OCI-LY3 (cell line): ENCODE results near the gene TDP2.
"Not testable (repeated sequence)": the region's sequence is repeated elsewhere in the genome, so short reads cannot be mapped to it uniquely, and the experiment has no call there.

Source experiments
- H2AFZ ChIP-seq: fragments of 200-600, 300-600 bp; shearing (Covaris generic); 2 replicates; pipeline ENCODE4 v1.6.0; 2014; ENCODE audit warnings: antibody characterized with exemption, low read depth, low read length
- H3K27ac ChIP-seq: fragments of 200-600, 300-600 bp; sonication (generic); 2 replicates; pipeline ENCODE4 v1.5.1; 2014; ENCODE audit warnings: mild to moderate bottlenecking, low read length, moderate library complexity, mixed read lengths
- H3K27me3 ChIP-seq: fragments of 200-600, 300-600 bp; sonication (generic); 2 replicates; pipeline ENCODE4 v1.6.1; 2014; ENCODE audit warnings: low read depth, low read length, mixed read lengths
- H3K36me3 ChIP-seq: fragments of 200-600, 300-600 bp; sonication (generic); replicated peaks from 2 replicates; pipeline ENCODE3; 2014; ENCODE audit warnings: low read depth, low read length, mixed read lengths
- H3K4me1 ChIP-seq: fragments of 300-600, 200-600 bp; sonication (generic); 2 replicates; pipeline ENCODE4 v1.6.1; 2014; ENCODE audit warnings: low read length, mixed read lengths
- H3K4me2 ChIP-seq: fragments of 200-600, 300-600 bp; sonication (generic); 2 replicates; pipeline ENCODE4 v1.6.1; 2014; ENCODE audit warnings: low read length, mixed read lengths
- H3K4me3 ChIP-seq: fragments of 300-600, 200-600 bp; sonication (generic); 2 replicates; pipeline ENCODE4 v1.5.1; 2014; ENCODE audit warnings: antibody characterized with exemption, mild to moderate bottlenecking, low read length, moderate library complexity
- H3K79me2 ChIP-seq: fragments of 300-600, 200-600 bp; shearing (Covaris generic); 2 replicates; pipeline ENCODE4 v1.6.1; 2014; ENCODE audit warnings: mild to moderate bottlenecking, low read length, mixed read lengths
- H3K9ac ChIP-seq: fragments of 300-600, 200-600 bp; shearing (Covaris generic); 2 replicates; pipeline ENCODE4 v1.6.0; 2014; ENCODE audit warnings: mild to moderate bottlenecking, low read length, moderate library complexity
- H3K9me3 ChIP-seq: fragments of 200-600, 300-600 bp; shearing (Covaris generic); 2 replicates; pipeline ENCODE4 v1.6.1; 2014; ENCODE audit warnings: low read length, mixed read lengths; ENCODE audit not compliant: insufficient read depth
- H4K20me1 ChIP-seq: fragments of 200-600, 300-600 bp; sonication (generic); 2 replicates; pipeline ENCODE4 v1.6.1; 2016; ENCODE audit warnings: low read length, mixed read lengths; ENCODE audit not compliant: insufficient read depth
- EZH2phosphoT487 ChIP-seq: fragments of 200-600 bp; shearing (Covaris generic); IDR thresholded peaks from 2 replicates; pipeline ENCODE4 v1.6.1; 2018; ENCODE audit warnings: antibody characterized with exemption, mixed run types, low read depth
- TF ChIP-seq, protein P1 (sequence below): fragments of 200-600, 300-600 bp; sonication (generic); IDR thresholded peaks from 2 replicates; pipeline ENCODE4 v1.5.1; 2014; ENCODE audit warnings: antibody characterized with exemption, low read length, low read depth

Gene TDP2

DNA sequence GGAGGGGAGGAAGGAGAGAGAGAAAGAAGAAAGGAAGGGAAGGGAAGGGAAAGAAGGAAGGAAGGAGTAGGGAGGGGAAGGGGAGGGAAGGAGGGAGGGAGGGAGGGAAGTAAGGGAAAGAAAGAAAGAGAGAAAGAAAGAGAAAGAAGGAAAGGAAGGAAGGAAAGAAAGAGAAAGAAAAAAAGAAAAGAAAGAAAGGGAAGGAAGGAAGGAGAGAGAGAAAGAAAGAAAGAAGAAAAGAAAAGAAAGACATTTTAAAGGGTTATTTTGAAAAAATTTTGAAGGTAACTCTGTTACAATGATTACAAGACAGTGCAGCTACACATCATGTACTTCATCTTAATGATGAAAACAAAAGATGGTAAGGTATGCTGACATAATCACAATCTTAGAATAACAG lies 24.6 kb downstream of the TDP2 start:
- H3K4me3 ChIP-seq, result no peak overlapping the region
- H3K79me2 ChIP-seq, result no peaks in the 10 kb centered on the region
- peaks cover 8% of the 10 kb centered on the region; the same call in 1 of the 2 replicates for H3K27me3 ChIP-seq
- H3K4me2 ChIP-seq, result no peak overlapping the region
- H2AFZ ChIP-seq, result no peak overlapping the region
- no peak overlapping the region for H3K9ac ChIP-seq
- H3K36me3 ChIP-seq, result no peaks in the 10 kb centered on the region
- no peaks in the 10 kb centered on the region for H4K20me1 ChIP-seq
- TF ChIP-seq, protein P1, sequence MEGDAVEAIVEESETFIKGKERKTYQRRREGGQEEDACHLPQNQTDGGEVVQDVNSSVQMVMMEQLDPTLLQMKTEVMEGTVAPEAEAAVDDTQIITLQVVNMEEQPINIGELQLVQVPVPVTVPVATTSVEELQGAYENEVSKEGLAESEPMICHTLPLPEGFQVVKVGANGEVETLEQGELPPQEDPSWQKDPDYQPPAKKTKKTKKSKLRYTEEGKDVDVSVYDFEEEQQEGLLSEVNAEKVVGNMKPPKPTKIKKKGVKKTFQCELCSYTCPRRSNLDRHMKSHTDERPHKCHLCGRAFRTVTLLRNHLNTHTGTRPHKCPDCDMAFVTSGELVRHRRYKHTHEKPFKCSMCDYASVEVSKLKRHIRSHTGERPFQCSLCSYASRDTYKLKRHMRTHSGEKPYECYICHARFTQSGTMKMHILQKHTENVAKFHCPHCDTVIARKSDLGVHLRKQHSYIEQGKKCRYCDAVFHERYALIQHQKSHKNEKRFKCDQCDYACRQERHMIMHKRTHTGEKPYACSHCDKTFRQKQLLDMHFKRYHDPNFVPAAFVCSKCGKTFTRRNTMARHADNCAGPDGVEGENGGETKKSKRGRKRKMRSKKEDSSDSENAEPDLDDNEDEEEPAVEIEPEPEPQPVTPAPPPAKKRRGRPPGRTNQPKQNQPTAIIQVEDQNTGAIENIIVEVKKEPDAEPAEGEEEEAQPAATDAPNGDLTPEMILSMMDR, result no peak
- TF ChIP-seq EZH2phosphoT487, result no peak
- peaks cover 15% of the 10 kb centered on the region for H3K4me1 ChIP-seq
- H3K9me3 ChIP-seq, result no peaks in the 10 kb centered on the region
- no peak overlapping the region for H3K27ac ChIP-seq

DNA sequence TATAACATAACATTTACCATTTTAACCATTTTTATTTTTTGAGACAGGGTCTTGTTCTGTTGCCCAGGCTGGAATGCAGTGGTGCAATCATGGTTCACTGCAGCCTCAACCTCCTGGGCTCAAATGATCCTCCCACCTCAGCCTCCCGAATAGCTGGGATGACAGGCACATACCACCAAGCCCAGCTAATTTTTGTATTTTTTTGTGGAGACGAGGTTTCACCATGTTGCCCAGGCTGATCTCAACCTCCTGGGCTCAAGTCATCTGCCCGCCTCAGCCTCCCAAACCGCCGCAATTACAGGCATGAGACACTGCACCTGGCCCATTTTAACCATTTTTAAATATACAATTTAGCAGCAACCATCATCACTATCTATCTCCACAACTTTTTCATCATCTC lies 26.1 kb downstream of the TDP2 start:
- not testable (repeated sequence) for H2AFZ ChIP-seq, H4K20me1 ChIP-seq, H3K79me2 ChIP-seq, H3K4me2 ChIP-seq, H3K4me1 ChIP-seq, H3K4me3 ChIP-seq, H3K9me3 ChIP-seq, H3K27ac ChIP-seq, H3K27me3 ChIP-seq, H3K9ac ChIP-seq, H3K36me3 ChIP-seq

DNA sequence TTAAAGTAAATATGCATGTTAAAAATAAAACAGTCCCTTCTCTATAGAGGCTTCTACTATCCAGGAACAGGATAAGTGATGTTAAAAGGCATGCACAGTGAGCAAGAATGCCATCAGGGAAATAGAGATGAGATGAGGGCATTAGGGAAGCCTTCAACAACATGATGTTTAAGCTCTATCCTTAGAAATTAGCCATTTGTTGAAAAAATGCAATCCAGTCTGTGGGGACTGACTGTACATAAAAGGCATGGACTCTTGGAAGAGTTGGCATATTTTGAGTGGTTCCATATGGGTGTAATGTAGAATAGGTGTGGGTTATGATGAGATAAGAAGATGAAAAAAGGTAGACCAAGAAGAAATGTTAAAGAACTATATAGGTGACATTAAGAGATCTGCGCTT lies 26.5 kb downstream of the TDP2 start:
- no peak for TF ChIP-seq EZH2phosphoT487
- TF ChIP-seq, protein P1, result no peak

DNA sequence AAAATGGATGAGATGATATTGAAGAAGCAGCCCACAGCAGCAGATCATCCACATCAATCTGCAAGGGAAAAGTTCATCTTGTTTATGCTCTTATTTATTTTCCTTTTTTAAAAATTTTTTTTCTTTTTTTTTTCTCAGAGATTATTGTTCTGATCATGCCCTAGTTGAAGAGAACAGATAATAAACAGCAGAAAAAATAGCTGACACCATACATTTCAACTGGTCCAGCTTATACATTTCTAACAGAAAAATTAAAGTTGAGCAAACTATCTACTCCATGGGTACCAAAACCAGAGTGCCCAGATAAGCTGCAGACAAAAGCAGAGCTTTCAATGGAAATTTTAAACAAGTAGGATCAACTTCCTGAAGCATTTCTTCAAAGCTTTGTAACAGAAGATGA lies 30.0 kb downstream of the TDP2 start:
- Histone ChIP-seq H3K79me2 (no peaks in the 10 kb centered on the region), H3K27me3 (no peaks in the 10 kb centered on the region), H3K9me3 (no peaks in the 10 kb centered on the region), H3K4me3 (no peak overlapping the region), H3K4me2 (no peak overlapping the region), H3K4me1 (no peaks in the 10 kb centered on the region), H2AFZ (no peak overlapping the region), H3K36me3 (no peaks in the 10 kb centered on the region), H3K9ac (no peak overlapping the region), H4K20me1 (no peaks in the 10 kb centered on the region), H3K27ac (no peak overlapping the region)
- no peak for TF ChIP-seq EZH2phosphoT487
- TF ChIP-seq, protein P1, result no peak

More for the DNA sequence above, 26.5 kb downstream of the TDP2 start:
- Histone ChIP-seq H3K27ac (no peak overlapping the region), H3K4me1 (peaks cover 7% of the 10 kb centered on the region; the same call in 1 of the 2 replicates), H2AFZ (no peak overlapping the region), H3K4me3 (no peak overlapping the region), H3K9ac (no peak overlapping the region), H3K9me3 (no peaks in the 10 kb centered on the region), H4K20me1 (no peaks in the 10 kb centered on the region), H3K4me2 (no peak overlapping the region), H3K36me3 (no peaks in the 10 kb centered on the region), H3K27me3 (peaks cover 7% of the 10 kb centered on the region; the same call in 1 of the 2 replicates), H3K79me2 (no peaks in the 10 kb centered on the region)

DNA sequence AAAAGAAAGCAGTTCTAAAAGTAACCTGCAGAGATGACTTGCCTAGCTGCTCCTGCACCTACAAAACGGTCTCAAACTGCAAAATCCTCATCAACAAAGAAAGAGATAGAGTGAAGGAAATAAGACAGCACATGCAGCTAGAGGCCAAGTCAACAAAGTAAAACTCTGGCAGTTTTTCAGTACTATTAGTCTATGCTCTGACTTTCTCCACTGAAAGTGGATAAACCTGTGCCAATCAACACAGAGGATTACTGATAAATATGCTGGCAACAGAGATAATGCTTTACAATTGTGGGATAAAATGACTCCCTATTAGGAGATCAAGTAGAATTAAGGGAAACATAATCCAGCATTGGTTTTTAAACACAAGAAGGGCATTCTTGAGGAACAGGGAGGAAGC lies 34.1 kb downstream of the TDP2 start:
- Histone ChIP-seq H3K4me2 (no peak overlapping the region), H3K4me1 (no peaks in the 10 kb centered on the region), H3K9ac (no peak overlapping the region), H4K20me1 (no peaks in the 10 kb centered on the region), H3K9me3 (no peaks in the 10 kb centered on the region), H3K27me3 (no peaks in the 10 kb centered on the region), H2AFZ (no peak overlapping the region), H3K27ac (no peak overlapping the region), H3K79me2 (no peaks in the 10 kb centered on the region), H3K4me3 (no peak overlapping the region), H3K36me3 (no peaks in the 10 kb centered on the region)
- TF ChIP-seq, protein P1, result no peak
- TF ChIP-seq EZH2phosphoT487, result no peak
